Dermis microvascular lymphatic vessel endothelial cell (primary cell): ENCODE results near the gene FOXO1. TPM values are rescaled to one million over a fixed set of nuclear protein-coding genes. Genes with fewer than 3 reads are reported as not detected.
"Not testable (repeated sequence)": the region's sequence is repeated elsewhere in the genome, so short reads cannot be mapped to it uniquely, and the experiment has no call there.

ENCODE experiments used
- DNase-seq, 2 donors: peaks; one replicate each; pipeline versions ENCODE4 v3.0.0 to v3.0.0-alpha.2; 2010; ENCODE audit warnings: low read depth in 2 of 2
- total RNA-seq: library from RNA; depleted of rRNA; stranded (reverse); fragments of >200 nt; gene quantifications from 2 replicates; pipeline ENCODE4 v1.2.1, GENCODE V29; 2014

Gene FOXO1
- total RNA-seq: 16.2 and 30.2 TPM in 2 replicates

DNA sequence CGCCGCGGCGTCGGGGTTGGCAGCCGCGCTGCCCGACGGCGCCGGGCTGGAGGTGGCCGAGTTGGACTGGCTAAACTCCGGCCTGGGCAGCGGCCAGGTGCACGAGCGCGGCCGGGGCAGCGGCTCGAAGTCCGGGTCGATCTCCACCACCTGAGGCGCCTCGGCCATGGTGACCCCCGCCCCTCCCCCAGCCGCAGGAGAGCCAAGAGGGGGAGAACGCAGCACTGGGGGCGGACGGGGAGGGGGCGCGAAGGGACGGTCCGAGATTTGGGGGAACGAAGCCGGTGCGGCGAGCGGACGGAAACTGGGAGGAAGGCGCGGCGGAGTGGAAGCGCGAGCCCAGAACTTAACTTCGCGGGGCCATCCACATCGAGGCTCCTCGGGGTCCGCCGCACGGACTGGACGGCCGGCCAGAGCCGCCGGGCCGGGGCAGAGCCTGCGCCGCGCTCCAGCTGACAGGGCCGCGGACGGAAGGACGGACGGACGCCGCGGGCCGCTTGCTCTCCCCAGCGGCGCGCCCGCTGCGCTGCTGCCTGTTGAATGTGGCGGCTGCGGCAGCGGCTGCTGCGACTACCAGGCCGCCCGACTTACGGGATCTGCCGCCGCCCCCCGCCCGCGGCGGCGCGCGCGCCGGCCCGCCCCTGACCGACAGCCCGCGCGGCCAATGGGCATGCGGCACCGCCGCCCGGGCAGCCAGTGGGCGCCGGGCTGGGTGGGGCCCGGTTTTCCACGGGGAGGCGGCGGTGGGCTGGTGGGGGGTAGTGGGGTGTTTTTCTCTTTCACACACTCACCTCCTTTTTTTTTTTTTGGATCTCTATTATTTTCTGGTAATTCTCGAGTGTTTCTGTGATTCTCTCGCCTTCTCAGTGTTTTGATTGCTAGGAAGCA is at the start of gene FOXO1:
FOXO1 (minus strand) TSS at position 597 of the 888 bp plus-strand sequence; CDS start at position 168, 429 bp downstream.
- peak; percentile 64 to 91 for DNase-seq

DNA sequence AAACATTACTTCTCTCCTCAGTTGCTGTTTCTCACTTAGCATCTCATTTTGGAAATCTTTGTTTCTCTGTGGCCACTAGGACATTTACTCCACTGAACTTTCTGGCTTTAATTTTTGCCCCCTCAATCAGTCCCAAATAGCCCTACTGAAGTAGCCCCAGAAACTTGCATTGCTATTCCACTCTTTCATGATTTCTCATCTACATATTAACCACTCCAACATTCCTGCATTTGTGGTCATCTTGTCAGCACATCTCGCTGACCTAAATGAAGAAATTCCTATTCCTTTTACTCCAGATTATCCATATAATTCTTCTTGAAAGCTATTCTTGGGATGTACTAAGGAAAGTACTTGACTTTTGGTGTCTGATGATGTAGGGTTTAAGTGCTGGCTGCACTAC is 48.0 kb upstream of the FOXO1 start:
- not testable (repeated sequence) for DNase-seq

GRCh38 chr13:40706439-40706838 is 40.0 kb upstream of the FOXO1 start:
- no peak for DNase-seq

DNA sequence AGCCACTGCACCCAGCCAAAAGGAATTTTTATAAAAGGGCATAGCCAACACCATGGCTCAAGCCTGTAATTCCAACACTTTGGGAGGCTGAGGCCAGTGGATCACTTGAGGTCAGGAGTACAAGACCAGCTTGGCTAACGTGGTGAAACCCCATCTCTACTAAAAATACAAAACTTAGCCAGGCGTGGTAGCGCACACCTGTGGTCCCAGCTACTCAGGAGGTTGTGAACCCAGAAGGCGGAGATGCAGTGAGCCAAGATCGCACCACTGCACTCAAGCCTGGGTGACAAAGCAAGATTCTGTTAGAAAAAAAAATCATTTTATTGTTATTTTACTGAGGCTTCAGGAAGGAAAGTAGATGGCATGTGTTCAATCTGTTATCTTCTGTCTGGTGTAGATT is 31.3 kb upstream of the FOXO1 start:
- no peak for DNase-seq

DNA sequence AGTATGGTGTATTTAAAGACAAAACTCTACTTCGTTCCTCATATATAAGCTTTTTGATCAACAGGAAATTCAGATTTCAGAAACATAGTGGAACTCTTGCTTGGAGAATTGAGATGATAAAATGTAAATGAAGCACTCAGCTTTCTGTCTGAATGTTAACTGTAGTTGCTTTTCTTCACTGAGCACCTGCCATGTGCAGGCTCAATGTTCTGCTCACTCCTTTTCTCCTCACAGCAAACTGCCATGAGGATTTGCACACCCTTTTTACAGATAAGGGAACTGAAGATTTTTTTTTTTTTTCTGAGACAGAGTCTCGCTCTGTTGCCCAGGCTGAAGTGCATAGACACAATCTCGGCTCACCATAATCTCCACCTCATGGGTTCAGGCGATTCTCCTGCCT is 28.0 kb upstream of the FOXO1 start:
- DNase-seq: no peak

- DNase-seq: no peak
Observed at GRCh38 chr13:40692946-40693345, 26.5 kb upstream of the FOXO1 start.

GRCh38 chr13:40688781-40689180 is 22.3 kb upstream of the FOXO1 start:
- no peak for DNase-seq

GRCh38 chr13:40682449-40683240 is 16.2 kb upstream of the FOXO1 start:
- DNase-seq: peak in 1 of 2 donors; percentile 28

DNA sequence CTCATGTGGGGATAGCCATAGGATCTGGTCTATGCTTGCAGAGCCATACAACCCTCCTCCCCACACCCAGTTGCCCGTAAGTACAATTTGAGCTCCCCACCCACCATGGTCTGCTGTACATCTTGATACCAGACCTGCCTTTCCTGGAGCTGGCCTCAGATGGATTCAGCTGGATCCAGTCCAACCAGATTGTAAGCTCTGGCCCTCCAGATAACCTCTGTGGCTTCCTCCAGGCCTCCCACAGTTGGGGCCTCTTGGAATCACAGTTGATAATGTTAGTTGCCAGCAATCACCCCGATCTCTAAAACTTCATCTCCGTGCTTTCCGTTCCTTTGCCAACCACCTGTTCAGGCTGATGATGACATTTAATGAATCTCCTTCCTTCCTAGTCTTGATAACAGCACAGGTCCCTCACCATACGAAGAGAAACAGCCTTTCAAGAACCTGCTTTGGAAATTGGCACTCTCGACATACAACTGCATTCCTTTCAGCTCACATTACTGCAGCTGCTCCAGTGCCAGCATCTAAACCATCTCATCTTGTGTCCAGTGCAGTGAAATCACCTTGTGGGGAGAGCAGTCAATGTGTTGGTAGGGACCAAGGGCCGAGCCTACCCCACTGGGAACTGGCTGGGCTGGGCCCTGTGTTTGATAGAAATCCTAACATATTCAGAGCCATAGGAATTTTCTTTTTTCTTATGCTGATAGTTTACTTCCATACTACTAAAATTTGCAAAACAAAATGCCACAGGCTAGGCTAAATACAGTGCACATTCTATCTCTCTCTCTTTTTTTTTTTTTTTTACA is 15.1 kb upstream of the FOXO1 start:
- peak in 1 of 2 donors; percentile 91 for DNase-seq

DNA sequence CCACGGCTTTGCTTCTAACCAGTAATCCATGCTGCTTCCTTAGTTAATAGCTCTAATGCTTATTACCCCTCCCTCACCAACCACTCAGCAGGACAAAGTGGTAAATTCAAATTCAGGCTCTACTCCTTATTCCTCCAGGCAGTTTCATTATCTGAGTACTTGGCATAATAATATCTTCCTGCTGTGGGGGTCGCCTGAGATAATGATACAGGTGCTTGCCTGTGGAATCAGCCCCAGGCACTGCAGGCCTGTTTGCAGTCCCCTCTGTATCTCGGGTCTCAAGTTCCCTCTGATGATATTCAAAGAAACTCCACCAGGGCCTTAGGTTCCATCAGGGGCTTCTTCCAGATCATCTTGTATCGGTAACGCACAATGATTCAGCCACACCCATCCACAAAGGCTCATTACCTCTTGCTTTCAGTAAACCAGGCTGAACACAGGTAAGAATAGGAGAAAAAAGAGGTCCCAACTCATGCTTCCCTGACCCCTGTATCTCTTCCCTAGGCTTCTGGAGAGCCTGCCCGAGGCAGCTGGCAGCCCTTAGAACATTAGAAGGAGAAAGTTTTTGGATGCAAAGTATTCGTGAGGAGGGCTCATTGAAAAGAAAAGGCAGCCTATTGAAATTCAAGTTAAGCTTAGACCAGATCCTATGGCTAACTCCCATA is 14.3 kb upstream of the FOXO1 start:
- no peak for DNase-seq

DNA sequence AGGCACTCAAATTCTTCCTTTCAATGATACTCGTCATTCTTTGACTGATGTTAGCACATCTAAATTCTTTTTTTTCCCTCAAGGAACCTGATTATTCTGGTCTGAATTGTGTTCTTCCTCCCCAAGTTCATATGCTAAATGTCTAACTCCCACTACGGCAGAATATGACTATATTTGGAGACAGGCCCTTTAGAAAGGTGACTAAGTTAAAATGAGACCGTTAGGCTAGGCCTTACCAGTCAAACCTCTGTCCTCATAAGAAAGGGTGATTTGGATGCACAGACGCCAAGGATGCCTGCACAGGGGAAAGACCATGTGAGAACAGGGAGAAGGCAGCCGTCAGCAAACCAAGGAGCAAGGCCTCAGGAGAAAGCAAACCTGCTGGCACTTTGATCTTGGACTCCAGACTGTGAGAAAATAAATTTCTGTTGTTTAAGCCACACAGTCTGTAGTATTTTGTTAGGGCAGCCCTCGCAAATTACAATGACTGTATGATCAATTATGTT is 13.1 kb upstream of the FOXO1 start:
- no peak for DNase-seq

- DNase-seq: no peak
Observed at GRCh38 chr13:40677064-40677463, 10.6 kb upstream of the FOXO1 start.

DNA sequence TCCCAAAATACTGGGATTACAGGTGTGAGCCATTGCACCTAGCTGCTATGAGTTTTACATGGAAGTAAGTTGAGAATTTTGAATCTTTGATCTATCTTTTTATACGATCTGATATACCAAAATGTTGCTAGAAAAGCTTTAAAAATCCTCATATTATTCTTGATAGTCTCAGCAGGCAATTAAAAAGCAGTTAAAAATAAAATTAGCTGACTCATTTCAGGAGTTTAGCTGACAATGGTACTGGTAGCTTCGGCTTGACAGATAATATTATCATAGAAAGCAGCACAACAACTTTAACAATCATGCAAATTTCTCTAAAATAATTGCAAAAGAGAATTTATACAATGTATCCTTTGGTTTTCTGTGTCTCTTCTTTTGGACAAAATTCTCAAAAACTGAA is 9.6 kb upstream of the FOXO1 start:
- no peak for DNase-seq

GRCh38 chr13:40673414-40673813 is 7.0 kb upstream of the FOXO1 start:
- DNase-seq: no peak

GRCh38 chr13:40672765-40673397 is 6.4 kb upstream of the FOXO1 start:
- no peak for DNase-seq

DNA sequence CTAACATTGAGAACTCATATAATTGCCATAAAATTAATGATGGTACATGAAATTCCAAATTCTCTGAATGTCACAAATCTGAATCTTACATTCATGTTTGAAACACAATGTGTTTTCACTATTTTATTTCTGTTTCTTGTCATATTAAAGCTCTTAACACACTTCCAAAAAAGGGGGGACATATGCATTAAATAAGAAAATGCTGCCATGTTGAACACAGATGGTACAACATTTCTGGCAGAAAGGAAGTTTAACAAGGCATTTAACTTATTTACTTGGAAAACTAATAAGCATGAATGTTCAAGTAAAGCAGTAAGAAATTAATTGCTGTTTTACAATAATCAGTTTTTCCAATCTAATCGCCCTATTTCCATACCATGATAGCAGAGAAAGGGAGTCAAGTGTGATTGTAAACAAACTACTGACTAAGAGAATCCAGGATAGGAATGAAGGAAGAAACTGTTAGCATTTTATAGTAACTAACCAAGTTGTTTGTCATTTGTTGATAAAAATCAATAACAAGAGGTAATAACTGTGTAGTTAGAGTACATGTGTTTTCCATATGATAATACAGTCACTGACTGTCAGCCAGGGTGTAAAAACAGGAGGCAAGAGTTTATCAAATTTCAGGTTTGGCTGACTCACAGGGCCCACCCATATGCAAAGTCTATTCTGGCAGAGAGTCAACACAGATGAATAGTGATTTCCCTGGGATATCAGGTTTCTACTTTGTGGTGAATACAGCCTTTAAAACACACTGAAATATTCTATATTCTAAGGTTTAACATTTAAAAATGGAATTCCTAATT is 5.7 kb upstream of the FOXO1 start:
- DNase-seq: peak; percentile 81 to 93

- no peak for DNase-seq
Observed at GRCh38 chr13:40670307-40670706, 3.9 kb upstream of the FOXO1 start.

DNA sequence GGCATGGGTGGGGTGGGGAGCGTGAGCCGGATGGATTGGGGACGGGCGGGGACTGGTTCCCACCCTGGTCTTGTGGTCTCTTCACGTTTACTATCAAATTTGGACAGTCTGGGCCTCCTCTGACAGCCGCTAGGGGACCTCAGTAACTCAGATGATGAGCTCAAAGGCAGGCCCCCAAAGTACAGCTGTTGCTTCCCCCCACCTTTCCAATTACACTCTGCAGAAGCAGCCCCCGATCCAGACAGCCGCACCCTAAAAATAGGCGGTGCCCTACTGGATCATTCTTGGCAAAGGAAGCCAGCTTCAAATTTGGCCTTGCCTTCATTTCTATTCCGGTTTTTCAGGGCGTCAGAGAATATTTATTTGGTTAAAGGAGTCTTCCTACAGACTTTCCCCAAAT is 1.9 kb upstream of the FOXO1 start:
- peak in 1 of 2 donors; percentile 58 for DNase-seq

GRCh38 chr13:40667622-40667978 is 1.2 kb upstream of the FOXO1 start:
- DNase-seq: no peak
